ENCODE measurements around the gene OR6Y1. TPM values are rescaled to one million over a fixed set of nuclear protein-coding genes. Genes with fewer than 3 reads are reported as not detected.

OR6Y1 gene
- total and polyA plus RNA-seq, 2 of the 4 experiments (the other 2 are of a cell fraction) = not detected

DNA sequence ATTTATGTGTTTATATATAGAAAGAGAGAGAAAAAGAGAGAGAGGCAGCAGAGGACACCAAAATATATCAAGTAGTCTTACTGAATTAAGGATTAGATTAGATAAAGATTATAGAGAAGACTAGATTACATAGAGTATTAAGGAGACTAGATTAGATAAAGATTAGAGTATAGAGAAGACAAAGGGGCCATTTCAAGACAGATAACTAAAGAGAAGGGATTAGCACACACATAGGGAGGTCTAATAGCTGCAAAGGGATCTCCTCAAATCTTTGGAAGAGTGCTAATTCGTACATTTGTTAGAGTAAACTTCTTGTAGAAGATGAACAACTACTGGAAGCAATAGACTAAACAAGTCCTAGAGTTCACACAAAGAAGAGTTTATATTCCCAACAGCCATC, 34.2 kb downstream of the OR6Y1 start:
- no peak overlapping the region for H3K14ac ChIP-seq (replicated peaks; ENCODE audit: low read depth, low read length)
- no peak overlapping the region for H4K91ac ChIP-seq (ENCODE audit: insufficient read depth, low read depth, low read length)
- no peaks in the 10 kb centered on the region for H4K20me1 ChIP-seq (ENCODE audit: insufficient read depth, low read length)
- H3K9me1 ChIP-seq (ENCODE audit: insufficient read depth, low read length) = no peaks in the 10 kb centered on the region
- DNase-seq (no peak), ATAC-seq (ENCODE audit: low read depth) (no peak)
- intact Hi-C loops (cut with micrococcal nuclease) = loop anchor here (10.0 kb wide), 2 partner anchors 555 kb away; partner anchors contain the start of gene AIM2
- H3K36me3 ChIP-seq (ENCODE audit: control insufficient read depth, insufficient read depth, low read length) = no peaks in the 10 kb centered on the region
- ChIA-PET CTCF (no interaction called here), POLR2A (ENCODE audit: unreplicated experiment) (no interaction called here)
- no peak overlapping the region for H3K9ac ChIP-seq (ENCODE audit: low read depth, low read length)
- H4K8ac ChIP-seq (ENCODE audit: low read depth in 2 of 2, low read length in 2 of 2) = no peak overlapping the region
- H2BK15ac ChIP-seq (ENCODE audit: low read depth, low read length) = no peak overlapping the region
- H3K56ac ChIP-seq (ENCODE audit: extremely low read depth, insufficient read depth, low read length) = no peak overlapping the region
- no peak overlapping the region for H3K4ac ChIP-seq (ENCODE audit: low read depth, low read length)
- no peak overlapping the region for H3K4me3 ChIP-seq (ENCODE audit: insufficient read depth, low read depth, low read length)
- H3K23ac ChIP-seq (ENCODE audit: low read depth, low read length) = no peak overlapping the region
- TF ChIP-seq BHLHE40 (IDR thresholded peaks at IDR 0.05; ENCODE audit: low read depth, low read length) = no peak
- no peak for TF ChIP-seq FOS (IDR thresholded peaks at IDR 0.05; ENCODE audit: low read depth, low read length)
- TF ChIP-seq NFE2L2 (IDR thresholded peaks at IDR 0.05; ENCODE audit: low read depth, low read length) = no peak
- TF ChIP-seq MAZ (IDR thresholded peaks at IDR 0.05; ENCODE audit: borderline replicate concordance, low read depth, low read length) = no peak
- TF ChIP-seq RFX5 (IDR thresholded peaks at IDR 0.05; ENCODE audit: low read depth, low read length) = no peak
- no CpG with 5 or more reads among the region's 1 CpG for WGBS, 2 experiments (ENCODE audit: extremely low coverage in 2 of 2, insufficient read length in 1 of 2)
- H2BK120ac ChIP-seq (ENCODE audit: low read depth, low read length) = no peak overlapping the region
- no TSS peak for BruUV-seq (replicated peaks)
- no peak overlapping the region for H2BK5ac ChIP-seq (ENCODE audit: low read depth, low read length, poor library complexity, severe bottlenecking)
- no peak overlapping the region for H3K27ac ChIP-seq (ENCODE audit: insufficient read depth, low read length)
- H3K4me2 ChIP-seq (ENCODE audit: low read depth, low read length) = no peak overlapping the region
- no peaks in the 10 kb centered on the region for H3K27me3 ChIP-seq (ENCODE audit: control insufficient read depth, insufficient read depth, low read length)
- no peak overlapping the region for H2BK20ac ChIP-seq (ENCODE audit: low read depth, low read length)
- dilution Hi-C loops (cut with HindIII; ENCODE audit: low sequenced_read_pairs, unreplicated experiment) = no loop called here
- no peak overlapping the region for H2AK5ac ChIP-seq (ENCODE audit: low read depth, low read length)
- no peaks in the 10 kb centered on the region for H3K4me1 ChIP-seq (ENCODE audit: control insufficient read depth, insufficient read depth, low read length)
- no peaks in the 10 kb centered on the region for H3K9me3 ChIP-seq (ENCODE audit: control insufficient read depth, insufficient read depth, low read length)
- no peak overlapping the region for H3K18ac ChIP-seq (ENCODE audit: low read depth, low read length)
- in situ Hi-C loops (cut with MboI; ENCODE audit: low sequenced_read_pairs) = no loop called here
- no peak overlapping the region for H4K5ac ChIP-seq (ENCODE audit: low read depth, low read length)
- no peak overlapping the region for H2AFZ ChIP-seq (replicated peaks; ENCODE audit: low read length, poor library complexity)
- no peaks in the 10 kb centered on the region for H3K79me1 ChIP-seq (ENCODE audit: low read depth in 1 of 2, low read length in 2 of 2)
- no peak overlapping the region for H2AK9ac ChIP-seq (replicated peaks; ENCODE audit: low read depth, low read length, poor library complexity)

Data from IMR-90 (cell line).